EL (cell line): ENCODE measurements around the gene NAA11.
"Not testable (repeated sequence)": the region's sequence is repeated elsewhere in the genome, so short reads cannot be mapped to it uniquely, and the experiment has no call there.

ENCODE experiments used
- DNase-seq: peaks from one replicate; pipeline ENCODE4 v3.0.0-alpha.2; 2016

Gene NAA11

DNA sequence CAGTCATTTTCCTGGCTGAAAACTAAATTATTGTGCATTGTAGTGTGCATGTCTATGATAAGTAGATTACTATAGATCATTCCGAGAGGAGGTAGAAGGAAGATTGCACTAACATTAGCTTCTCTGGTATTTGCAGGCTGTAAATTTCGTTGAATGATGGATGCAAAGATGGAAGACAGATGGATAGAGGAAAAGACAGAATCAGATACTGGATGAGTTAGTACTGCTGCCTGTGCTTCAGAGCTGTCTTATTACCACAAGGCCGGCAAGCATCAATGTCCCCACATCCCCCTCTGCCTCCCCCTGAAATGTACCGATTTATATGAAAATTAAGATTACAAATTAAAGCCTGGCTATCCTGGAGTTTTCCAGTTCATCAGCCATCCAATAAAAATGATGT lies 17.7 kb downstream of the NAA11 start:
- no peak for DNase-seq

DNA sequence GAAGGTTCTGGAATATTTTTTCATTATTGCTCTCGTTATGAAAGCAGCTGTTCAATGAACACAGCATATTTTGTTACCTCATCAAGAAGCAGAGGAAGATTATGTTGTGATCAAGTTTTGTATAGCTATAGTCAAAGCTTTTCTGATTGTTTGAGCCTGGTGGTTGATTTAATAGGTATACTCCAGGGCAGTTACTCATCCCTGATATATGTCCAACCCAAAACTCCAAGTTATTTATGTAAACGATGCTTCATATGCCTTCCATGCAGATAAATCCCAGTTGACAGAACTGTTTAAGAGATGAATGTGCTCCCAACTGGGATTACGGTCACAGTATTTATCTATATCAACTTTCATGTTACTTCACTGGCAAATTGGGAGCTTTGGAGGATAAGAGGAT lies 19.1 kb downstream of the NAA11 start:
- no peak for DNase-seq

DNA sequence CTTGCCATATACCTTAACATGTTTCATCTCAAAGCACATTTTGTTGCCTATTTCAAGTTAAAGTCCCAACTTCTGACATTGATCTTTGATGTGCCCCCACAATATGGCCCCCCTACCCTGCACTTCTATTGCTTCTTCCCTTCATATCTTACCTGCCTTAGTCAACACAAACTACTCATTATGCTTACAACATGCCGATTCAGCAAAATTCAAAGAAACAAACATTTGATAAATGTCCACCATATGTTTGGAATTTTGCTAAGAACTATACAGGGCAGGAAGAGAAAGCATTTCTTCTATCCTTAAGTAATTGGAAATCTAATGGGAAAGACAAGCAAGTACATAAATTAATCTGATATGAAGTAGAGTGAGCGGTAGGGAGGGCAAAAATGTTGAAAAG lies 25.6 kb downstream of the NAA11 start:
- no peak for DNase-seq

DNA sequence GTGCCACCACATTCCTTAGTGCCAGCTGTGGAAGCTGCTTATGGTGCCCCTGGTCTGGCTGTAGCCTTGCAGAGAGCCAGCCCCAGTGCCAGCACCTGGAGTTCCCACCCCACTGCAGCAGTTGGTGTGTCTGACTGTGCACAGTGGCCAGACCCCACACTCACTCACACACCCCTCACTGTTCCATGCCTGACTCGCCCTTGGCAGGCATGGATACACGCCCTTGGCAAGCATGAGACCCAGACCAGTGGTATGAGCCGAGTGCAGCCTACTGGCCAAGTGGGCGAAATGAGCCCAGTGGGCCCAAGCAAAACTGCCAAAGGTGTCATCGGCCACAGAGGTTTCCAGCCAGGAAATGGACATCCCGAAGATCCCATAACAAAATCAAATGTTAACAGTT lies 27.4 kb downstream of the NAA11 start:
- no peak for DNase-seq

DNA sequence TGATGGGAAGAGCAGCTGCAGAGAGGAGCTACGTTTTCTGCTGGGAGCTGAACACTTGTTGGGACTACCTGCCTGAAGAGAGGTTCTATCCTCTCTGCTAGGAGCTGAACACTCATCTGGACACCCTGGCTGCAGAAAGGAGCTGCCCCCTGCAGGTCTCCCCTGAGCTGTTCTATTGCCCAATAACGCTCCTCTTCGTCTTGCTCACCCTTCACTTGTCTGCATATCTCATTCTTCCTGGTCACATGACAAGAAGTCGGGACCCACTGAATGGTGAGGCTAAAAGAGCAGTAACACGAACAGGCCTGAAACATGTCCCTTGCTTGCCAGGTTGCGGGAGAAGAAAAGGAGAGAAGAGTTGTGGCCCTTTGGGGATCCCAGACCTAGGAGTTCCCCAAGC lies 27.8 kb downstream of the NAA11 start:
- no peak for DNase-seq

DNA sequence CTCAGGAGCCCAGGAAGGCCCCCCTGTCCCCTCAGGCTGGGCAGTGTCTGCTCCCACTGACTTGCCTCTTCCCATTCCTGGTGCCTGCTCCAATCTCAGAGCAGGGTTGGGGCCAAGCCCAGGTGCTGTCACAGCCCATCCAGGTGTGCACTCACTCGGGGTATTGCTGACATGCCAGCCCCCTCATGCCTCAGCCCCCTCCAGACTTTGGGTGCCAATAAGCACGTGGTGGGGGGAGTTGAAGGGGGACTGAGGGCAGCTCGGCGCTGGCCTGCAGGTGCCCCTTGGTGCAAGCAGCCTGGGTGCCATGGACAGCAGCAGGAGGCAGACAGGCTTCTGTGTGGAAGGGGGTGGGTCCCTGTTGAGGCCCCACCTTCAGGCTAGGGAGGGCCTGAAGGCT lies 28.4 kb downstream of the NAA11 start:
- no peak for DNase-seq

DNA sequence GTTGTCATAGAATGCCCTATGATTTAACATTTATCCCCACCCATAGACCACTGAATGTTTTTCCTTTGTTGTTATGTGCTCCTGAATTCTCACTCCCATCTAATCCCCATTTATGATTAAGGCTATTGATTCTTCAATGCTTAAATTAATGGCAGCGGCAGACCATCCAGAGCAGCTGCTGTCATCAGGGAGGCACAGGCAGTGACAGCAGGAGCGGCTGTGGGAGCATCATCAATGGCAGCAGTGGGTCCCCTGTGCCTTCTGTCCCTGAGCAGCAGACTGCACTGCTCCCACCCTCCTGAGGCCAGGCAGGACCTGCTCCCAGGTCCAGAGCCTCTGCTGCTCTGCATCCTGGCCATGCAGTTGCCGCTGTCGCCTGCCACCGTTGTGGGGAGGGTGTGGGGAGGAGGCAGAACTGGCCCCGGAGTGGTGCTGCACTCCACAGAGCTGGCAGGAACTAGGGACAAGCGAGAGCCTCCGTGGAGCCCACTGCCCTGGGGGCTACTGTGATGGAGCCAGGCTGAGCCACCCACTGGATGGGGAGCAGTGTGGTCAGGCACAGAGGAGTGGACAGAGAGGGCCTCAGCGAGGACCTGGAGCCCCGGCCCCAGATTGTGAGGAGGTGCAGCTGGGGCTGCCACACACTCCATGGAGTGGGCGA lies 29.0 kb downstream of the NAA11 start:
- no peak for DNase-seq

DNA sequence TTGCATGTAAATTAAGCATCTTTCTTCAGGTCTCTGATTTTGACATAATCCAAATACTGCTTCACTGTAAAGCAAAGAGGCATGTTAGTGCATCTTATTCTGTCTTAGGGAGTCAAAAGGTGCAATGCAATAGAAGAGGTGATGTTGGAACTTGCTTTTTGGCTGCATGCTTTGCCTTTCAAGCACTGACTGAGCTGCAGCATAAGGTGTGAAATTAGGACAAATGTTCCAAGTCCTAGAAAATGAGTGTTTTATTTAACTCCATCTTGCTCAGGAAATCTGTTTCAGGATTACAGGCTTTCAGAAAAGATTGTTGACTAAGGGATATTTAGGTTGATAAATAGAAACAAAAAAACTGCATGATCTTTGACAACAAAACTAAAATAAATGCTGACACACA lies 30.8 kb downstream of the NAA11 start:
- DNase-seq = no peak

DNA sequence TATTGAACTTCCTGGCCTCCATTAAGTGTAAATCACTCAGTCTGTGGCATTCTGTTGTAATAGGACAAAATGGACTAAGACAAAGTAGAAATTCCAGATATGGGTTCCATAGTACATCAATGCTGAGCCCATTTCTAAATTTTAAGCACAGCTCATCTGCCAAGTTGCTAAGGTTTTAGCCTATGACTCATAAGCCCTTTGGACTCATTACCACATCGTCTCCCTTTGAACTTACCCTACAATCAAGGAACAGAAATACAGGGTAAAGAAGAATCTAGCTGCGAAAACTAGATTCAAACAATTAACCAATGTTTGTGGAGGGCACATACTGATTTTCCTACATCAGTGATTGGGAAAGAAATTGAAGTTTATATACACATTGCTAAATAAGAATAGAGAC lies 31.8 kb downstream of the NAA11 start:
- no peak for DNase-seq

DNA sequence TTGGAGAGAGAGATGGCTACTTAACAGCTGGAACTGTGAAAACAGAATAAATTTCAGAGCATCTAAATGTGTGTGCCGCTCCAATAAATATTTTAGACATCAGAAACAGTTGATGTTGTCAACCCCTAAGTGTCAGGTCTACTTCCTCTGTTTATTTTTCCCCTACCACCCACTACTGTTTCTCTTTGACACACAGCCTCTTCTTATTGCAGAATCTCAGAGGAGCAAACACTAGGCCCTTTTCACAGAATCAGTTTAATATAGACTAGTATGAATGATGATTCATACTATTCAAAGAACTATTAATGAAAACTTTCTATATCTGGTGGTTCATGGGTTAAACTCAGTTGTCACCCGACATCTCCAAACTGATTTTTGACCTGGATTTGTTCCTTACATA lies 33.9 kb downstream of the NAA11 start:
- no peak for DNase-seq

DNA sequence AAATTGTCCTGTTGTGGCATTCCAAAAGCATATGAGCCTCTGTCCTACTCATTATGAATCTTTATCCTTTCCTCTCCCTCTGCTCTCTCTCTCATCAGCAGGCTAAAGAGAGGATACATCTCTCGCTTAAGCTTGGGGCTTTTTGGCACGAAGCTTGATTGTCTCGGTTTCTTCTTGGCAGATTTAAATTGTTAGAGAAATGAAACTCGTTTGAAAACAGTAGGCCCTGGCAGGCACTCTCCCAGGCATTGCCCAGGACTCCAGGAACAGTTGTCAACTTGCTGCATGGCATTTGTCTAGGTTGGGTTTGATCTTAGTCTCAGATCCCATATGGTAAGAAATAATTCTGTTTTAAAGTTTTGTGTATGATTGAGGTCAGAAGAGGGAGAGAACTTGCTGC lies 35.5 kb downstream of the NAA11 start:
- DNase-seq = no peak

DNA sequence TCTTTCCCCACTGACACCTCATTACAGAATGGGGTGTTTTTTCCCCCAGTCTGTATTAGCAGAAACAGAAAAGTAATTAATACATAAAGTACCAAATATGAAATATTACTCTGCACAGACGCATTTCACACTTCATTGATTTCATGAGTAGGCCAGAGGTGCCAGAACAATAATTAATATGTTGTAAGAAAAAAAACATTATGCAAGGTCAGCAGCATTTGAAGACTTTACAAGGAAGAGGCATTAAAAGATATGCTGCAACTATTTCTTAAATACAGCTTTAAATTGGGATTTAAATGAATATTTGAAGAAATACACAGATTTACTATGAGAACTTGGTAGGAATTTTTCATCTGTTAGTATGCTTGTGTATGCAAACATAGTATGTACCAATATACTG lies 37.7 kb downstream of the NAA11 start:
- no peak for DNase-seq

DNA sequence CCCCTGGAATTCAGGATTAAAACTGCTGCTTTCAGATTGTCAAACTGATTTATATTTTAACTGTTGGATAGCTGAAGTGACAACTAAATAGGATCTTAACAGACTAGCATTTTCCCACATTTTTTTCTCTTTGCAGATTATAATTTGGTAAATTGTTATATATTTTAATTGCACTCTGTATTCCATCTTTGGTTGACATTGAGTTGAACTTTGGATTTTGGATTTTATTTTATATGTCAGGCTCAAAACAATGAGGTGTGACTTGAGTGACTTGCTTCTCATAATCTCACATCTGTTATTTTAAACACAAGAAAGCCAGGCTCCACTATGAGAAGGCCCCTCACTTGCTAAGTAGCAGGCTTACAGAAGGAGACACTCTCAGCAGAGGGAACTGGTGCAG lies 38.1 kb downstream of the NAA11 start:
- DNase-seq = no peak

DNA sequence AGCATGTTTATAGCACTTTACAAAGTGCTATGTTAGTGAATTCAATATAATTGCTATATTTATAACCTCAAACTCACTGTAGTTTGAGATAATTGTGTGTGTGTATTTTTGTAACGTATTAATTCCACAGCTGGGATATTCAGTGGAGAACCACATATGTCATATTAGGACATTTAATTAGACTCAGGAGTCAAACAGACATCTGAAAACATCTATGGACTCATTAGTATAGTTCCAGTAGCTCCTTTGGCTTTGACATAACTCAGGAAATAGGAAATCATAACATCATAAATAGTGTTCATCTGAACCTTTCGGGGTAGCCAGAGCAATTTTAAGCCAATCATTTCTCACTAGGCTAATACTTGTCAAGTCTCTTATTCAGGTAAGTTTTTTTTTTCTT lies 38.8 kb downstream of the NAA11 start:
- no peak for DNase-seq

DNA sequence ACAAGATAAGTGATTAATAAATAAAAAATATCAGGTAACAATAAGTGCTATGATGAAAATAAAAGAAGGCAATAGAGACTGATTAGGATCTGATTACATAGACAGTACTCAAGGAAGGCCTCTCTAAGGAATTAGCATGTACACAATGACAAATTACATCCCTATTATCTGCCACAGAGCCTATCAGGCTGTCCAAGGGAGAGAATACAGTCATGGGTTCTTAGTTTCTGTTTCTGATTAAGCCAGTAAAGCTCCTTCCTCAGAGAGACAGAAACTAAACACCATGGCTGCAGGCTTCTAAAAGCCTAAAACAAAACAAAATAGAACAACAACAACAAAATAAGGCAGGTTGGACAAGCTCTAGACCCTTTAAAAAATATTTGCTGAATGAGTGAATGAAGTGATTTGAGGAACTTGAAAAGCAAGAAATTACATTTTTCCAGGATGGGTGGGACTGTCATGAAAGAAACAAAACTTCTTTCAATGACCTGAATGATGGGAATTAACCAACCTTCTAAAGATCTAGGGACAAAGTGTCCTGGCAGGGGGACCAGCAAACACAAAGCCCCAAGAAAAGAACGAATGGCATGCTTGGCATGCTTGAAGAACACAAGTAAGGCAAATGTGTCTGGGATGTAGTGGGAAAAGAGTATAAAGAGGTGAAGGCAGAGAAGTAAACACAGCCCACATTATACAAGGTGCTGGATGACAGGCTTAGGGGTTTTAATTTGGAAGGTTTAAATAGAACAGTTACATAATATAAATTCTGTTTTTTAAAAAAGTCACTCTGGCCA lies 44.1 kb downstream of the NAA11 start:
- DNase-seq = no peak

DNA sequence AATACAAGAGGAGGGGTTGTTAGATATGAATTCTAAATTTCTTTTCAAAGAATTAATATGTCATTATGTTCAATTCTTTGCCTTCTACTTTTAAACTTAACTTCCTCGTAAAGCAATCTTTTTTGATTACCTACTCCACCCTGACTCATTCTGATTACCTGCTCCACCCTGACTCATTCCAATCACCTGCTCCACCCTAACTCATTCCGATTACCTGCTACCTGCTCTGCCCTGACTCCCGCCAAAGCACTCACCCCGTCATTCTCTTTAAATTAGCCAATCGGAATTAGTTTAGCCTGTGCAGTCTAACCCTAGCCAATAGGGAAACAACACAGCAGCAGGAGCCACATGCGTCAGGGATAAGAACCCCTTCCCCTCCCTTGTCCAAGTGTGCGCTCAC lies 48.4 kb downstream of the NAA11 start:
- DNase-seq = not testable (repeated sequence)

DNA sequence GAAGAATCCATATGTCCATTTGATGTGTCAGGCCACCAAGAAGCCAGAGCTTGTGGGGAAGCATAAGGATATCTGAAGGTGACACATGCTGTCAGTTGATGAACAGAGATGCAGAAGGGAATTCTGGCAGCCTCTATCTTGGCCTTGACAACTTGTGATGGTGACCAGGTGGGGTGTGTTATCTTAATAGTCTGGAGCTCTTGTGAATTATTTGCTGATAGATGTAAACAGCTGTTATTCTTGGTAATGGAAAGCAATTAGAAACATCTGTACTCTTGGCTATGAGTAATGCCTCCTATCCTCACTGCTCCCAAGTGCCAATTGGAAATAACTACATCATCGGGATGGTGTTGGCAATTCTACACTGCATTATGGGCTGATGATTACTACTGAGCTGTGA lies 51.9 kb downstream of the NAA11 start:
- DNase-seq = no peak

DNA sequence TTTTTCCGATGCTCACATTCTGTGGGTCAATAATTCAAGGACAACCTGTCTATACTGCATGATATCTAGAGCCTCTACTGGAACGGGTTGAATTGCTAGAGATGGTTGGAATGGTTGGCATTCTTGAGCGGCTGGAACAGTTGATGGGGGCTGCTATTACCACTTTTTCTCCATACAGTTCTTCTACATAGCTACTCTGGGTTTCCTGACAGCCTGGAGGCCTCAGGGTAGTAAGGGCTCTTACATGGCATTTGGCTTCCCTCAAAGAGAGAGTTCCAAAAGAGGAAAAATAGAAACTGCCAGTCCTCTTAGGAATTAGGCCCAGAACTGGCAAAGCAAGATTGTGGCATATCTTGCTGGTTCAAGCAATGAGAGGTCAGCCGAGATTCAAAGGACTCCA lies 53.1 kb downstream of the NAA11 start:
- no peak for DNase-seq

DNA sequence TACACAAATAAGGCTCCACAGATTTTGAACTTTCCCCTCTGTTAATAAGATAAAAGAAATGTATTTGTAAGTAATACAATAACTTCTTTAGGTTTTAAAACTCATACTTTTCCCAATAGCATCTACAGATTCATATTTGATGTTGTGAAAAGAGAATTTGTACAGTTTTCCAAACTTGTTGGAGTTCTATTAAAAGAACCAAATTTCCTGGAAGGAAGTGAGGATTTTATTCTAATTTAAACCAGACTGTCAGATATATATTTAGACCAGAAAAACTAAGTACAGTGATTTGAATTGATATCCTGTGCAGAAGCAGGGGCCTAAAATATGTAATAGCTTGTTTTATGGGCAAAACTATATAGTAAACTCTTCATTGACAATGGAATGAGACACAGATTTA lies 53.7 kb downstream of the NAA11 start:
- DNase-seq = no peak

DNA sequence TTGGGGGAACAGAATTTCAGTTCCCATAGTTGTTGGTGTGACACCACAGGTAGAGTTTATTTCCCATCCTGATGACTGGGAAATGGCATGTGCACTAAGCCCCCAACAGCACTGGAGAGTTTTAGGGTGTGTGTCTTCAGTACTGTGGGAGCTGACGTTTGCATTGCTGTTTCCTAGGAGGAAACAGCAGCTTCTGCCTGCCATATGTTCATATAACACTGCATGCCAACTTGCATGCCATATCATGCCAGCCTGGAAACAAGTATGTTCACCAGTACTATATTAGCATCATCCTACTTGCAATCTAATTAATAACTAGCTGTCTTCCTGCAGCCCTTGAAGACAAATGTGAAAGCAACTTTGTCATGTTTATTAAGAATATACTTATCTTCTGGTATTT lies 58.2 kb downstream of the NAA11 start:
- DNase-seq = no peak
